ENCODE measurements around the gene FOXRED2.

DNA sequence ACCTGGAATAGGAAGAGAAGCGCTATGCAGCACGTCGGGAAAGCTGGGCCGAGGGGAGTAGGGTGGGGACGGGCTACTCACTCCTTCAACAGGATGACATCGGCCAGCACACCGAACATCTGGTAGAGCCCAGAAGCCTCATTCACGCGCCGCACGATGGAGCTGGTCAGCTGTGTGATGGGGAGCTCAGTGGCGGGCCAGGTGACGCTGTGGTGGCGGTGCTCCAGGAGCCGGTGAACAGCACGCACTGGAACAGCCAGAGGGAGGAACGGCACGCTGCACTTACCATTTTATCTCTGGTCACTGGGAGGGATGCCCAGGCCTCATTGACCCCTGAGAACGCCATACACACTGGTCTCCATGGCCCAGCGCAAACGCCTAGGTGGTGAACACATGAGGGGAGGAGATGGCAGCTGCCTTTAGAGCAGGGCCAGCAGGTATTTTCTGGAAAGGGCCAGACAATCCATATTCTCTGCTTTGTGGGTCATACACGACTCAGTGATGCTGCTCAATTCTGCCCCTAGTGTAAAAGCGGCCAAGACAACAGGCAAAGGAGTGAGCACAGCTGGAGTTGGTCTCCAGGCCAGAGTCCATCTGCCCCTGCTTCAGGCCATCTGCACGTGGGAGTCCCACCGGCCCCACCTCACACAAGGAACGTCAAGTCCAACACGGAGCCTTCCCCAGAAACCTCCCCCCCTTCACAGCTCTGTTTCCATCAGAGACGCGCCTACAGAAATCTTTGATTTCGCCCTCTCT lies 8.8 kb downstream of the FOXRED2 start:
- no peak for TF ChIP-seq EZH2 (IDR thresholded peaks at IDR 0.05; ENCODE audit: borderline replicate concordance, low read depth, low read length, poor library complexity, severe bottlenecking)
- TF ChIP-seq, protein P1, sequence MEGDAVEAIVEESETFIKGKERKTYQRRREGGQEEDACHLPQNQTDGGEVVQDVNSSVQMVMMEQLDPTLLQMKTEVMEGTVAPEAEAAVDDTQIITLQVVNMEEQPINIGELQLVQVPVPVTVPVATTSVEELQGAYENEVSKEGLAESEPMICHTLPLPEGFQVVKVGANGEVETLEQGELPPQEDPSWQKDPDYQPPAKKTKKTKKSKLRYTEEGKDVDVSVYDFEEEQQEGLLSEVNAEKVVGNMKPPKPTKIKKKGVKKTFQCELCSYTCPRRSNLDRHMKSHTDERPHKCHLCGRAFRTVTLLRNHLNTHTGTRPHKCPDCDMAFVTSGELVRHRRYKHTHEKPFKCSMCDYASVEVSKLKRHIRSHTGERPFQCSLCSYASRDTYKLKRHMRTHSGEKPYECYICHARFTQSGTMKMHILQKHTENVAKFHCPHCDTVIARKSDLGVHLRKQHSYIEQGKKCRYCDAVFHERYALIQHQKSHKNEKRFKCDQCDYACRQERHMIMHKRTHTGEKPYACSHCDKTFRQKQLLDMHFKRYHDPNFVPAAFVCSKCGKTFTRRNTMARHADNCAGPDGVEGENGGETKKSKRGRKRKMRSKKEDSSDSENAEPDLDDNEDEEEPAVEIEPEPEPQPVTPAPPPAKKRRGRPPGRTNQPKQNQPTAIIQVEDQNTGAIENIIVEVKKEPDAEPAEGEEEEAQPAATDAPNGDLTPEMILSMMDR (conservative IDR thresholded peaks at IDR 0.05; ENCODE audit: low read depth, low read length): no peak
